ENCODE measurements around the gene NOTCH1.

The NOTCH1 gene

DNA sequence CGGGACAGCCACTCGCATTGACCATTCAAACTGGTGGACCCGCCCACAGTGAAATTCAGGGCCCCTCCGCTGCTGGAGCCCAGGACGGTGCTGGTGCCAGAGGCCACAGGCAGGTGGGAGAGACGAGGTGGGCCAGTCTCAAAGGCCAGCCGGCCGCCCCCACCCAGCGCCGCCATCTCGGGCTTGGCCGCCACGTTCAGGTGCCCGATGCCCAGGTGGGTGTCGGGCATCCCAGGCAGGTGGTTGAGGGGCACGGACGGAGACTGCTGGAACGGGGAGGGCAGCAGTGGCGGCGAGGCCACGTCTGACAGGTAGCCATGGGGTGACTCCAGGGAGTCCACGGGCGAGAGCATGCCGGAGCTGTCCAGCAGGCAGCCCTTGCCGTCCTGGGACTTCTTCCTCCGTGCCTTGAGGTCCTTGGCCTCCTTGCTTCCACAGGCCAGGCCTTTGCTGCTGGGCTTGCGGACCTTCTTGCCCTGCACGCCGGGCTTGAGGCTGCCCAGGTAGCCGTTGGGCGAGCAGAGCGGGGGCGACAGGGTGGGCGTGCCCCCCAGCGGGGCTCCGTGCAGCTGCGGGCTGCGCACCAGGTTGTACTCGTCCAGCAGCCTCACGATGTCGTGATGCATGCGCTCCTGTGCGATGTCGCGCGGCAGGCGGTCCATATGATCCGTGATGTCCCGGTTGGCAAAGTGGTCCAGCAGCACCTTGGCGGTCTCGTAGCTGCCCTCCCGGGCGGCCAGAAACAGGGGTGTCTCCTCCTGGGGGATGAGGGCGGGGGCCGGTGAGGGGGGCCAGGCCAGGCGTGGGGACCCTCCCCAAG is 48.8 kb downstream of the NOTCH1 start:
- TF ChIP-seq, protein P1, sequence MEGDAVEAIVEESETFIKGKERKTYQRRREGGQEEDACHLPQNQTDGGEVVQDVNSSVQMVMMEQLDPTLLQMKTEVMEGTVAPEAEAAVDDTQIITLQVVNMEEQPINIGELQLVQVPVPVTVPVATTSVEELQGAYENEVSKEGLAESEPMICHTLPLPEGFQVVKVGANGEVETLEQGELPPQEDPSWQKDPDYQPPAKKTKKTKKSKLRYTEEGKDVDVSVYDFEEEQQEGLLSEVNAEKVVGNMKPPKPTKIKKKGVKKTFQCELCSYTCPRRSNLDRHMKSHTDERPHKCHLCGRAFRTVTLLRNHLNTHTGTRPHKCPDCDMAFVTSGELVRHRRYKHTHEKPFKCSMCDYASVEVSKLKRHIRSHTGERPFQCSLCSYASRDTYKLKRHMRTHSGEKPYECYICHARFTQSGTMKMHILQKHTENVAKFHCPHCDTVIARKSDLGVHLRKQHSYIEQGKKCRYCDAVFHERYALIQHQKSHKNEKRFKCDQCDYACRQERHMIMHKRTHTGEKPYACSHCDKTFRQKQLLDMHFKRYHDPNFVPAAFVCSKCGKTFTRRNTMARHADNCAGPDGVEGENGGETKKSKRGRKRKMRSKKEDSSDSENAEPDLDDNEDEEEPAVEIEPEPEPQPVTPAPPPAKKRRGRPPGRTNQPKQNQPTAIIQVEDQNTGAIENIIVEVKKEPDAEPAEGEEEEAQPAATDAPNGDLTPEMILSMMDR (IDR thresholded peaks at IDR 0.05; ENCODE audit: low read depth, low read length) = no peak

DNA sequence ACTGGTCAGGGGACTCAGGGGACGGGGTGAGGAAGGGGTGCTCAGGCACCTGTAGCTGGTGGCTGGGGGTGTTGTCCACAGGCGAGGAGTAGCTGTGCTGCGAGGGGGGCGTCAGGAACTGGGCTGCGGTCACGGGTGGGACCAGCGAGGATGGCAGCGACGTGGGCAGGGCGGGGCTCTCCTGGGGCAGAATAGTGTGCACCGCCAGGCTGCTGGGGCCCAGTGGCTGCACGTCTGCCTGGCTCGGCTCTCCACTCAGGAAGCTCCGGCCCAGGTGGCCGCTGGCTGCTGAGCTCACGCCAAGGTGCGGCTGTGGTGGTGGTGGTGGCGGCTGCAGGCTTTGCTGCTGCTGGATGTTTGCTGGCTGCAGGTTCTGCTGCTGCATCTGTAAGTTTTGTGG is 49.7 kb downstream of the NOTCH1 start:
- no peak for DNase-seq (ENCODE audit: extremely low read depth, low read depth)
- TF ChIP-seq, protein P1 (IDR thresholded peaks at IDR 0.05; ENCODE audit: low read depth, low read length) = no peak

More for the DNA sequence above, 48.8 kb downstream of the NOTCH1 start:
- DNase-seq (ENCODE audit: extremely low read depth, low read depth) = no peak

DNA sequence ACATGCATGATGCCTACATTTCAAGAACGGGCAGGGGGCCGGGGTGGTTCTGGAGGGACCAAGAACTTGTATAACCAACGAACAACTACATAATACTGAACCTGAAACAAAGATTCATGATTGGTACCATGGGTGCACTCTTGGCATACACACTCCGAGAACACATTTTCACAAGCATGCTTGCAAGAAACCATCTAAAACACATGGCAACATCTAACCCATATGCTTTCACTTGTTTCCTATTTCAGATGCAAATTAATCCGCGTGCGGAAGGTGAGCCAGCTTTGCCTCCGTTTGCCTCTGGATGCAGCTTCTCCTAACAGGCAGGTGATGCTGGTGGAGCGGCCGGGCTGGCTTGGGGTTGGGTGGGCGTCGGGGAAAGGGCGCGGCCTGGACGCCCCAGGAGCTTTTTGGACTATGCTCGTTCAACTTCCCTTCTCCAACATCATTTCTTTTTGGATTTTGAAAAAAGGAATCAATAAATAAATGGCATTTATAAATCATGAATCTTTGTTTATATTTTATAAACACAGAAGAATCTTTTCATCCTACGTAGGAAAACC is 50.5 kb downstream of the NOTCH1 start:
- DNase-seq (ENCODE audit: extremely low read depth, low read depth) = no peak
- TF ChIP-seq, protein P1 (IDR thresholded peaks at IDR 0.05; ENCODE audit: low read depth, low read length) = no peak

DNA sequence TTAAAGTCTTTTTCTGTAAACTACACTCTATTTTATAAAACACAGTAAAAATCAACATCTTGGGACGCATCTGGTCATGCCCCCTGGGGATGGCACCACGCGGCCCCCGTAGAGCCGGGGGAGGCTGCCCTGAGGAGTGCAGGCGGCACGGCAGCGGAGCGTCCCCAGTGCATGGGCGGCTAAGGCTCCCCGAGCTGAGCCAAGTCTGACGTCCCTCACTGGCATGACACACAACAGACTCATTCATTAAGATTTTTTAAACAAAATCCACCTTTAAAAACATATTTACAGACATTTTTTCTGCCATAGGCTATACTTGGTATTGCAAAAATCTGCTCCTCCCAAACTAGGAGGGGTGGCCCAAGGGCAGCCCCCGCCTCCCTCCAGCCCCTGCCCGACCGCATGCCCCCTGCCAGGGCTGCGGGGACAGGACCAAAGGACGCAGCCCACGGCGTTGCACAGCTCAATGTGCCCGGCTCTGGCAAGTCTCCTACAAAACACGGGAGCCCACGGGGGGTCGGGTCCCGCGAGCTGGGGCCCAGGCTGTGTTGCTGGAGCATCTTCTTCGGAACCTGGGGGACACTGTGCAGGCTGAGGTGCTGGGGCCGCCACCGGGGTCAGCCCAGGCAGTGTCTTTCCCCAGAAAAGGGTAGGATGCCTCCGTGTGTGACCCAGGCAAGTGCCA is 51.2 kb downstream of the NOTCH1 start:
- TF ChIP-seq, protein P1 (IDR thresholded peaks at IDR 0.05; ENCODE audit: low read depth, low read length) = no peak
- DNase-seq (ENCODE audit: extremely low read depth, low read depth) = no peak

DNA sequence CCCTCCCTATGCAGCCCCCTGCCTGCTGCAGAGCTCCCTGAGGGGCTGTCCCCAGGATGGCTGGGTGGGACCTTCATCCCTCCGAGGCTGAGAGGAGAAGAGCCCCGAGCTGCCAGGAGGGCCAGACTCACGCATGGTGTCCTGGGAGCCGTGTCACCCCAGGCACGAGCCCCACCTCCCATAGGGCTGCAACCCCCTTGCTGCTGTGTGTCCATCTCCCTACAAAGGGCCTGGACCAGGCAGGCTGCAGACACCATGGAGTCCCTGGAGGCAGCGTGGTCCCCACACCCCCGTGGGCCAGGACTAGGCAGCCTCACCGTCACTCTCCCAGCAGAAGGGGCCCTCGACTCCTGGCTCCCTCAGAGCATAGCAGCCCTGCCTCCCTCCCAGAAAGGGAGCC is 51.8 kb downstream of the NOTCH1 start:
- TF ChIP-seq, protein P1 (IDR thresholded peaks at IDR 0.05; ENCODE audit: low read depth, low read length) = no peak
- DNase-seq (ENCODE audit: extremely low read depth, low read depth) = no peak

DNA sequence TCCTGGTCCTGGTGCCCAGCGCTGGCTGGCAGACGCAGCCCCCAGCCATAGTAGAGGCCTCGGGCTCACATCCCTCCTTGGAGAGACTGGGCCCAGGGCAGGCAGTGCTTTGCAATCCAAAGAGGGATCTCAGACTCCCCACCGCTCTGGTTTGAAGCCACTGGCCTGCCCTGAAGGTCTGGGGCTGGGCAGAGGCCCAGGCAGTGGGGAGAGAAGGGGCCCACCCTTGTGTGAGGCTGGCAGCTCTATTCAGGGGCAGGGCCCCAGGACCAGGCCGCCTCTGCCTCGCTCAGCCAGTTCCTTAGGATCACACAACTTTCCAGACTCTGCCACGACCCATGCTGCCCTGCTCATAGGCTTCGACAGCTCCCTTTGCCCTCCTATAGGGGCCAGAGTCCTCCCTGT is 52.3 kb downstream of the NOTCH1 start:
- DNase-seq (ENCODE audit: extremely low read depth, low read depth) = no peak
- TF ChIP-seq, protein P1 (IDR thresholded peaks at IDR 0.05; ENCODE audit: low read depth, low read length) = no peak

DNA sequence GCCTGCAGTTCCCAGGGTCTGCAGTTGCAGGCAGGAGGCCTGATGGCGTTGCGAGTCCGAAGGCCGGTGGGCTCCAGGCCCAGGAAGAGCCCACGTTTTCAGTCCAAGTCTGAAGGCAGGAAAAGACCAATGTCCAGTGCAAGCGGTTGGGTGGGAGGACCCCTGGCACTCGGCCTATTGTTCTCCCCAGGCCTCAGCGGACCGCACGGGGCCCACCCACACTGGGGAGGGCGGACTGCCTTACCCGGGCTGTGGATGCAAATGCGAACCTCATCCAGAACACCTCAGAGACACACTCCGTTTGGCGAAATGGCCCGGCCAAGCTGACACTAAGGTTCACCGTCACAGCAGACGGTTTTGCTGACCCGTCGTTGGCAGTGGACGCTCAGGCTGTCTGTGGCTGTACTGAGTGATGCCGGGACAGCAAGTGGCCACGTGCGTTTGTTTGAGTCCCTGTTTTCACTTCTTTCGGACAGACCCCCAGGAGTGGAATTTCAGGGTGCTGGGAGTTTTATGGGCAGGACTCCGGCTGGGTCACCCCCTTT is 52.8 kb downstream of the NOTCH1 start:
- DNase-seq (ENCODE audit: extremely low read depth, low read depth) = no peak
- TF ChIP-seq, protein P1 (IDR thresholded peaks at IDR 0.05; ENCODE audit: low read depth, low read length) = no peak

Data from AG09319 (cell line).